SU-DHL-6 (cell line): ENCODE results near the gene PALM.

Experiments used
- H2AFZ ChIP-seq: fragments of 200-600 bp; sonication (generic); 2 replicates; pipeline ENCODE4 v1.6.1; 2014; ENCODE audit warnings: low read depth, mild to moderate bottlenecking, moderate library complexity, mixed read lengths, antibody characterized with exemption, low read length; ENCODE audit not compliant: severe bottlenecking
- H3F3A ChIP-seq: fragments of 200-600 bp; shearing (Covaris generic); 2 replicates; pipeline ENCODE4 v1.6.0; 2016; ENCODE audit warnings: antibody characterized with exemption, mild to moderate bottlenecking; ENCODE audit not compliant: insufficient read depth
- H3K27ac ChIP-seq: fragments of 200-600 bp; sonication (generic); 2 replicates; pipeline ENCODE4 v1.5.1; 2016; ENCODE audit warnings: low read depth, mild to moderate bottlenecking, low read length, moderate library complexity, mixed read lengths
- H3K27me3 ChIP-seq: fragments of 200-600 bp; sonication (generic), shearing (Covaris generic); 2 replicates; pipeline ENCODE4 v1.6.0; 2014; ENCODE audit warnings: mild to moderate bottlenecking, low read length
- H3K36me3 ChIP-seq: fragments of 200-600 bp; sonication (generic); 2 replicates; pipeline ENCODE4 v1.6.1; 2014; ENCODE audit warnings: mild to moderate bottlenecking, low read length, mixed read lengths
- H3K4me2 ChIP-seq: fragments of 300-600, 200-600 bp; shearing (Covaris generic), sonication (generic); 2 replicates; pipeline ENCODE4 v1.6.0; 2014; ENCODE audit warnings: low read length, low read depth, mild to moderate bottlenecking; ENCODE audit not compliant: poor library complexity, severe bottlenecking
- H3K4me3 ChIP-seq: fragments of 200-600 bp; sonication (generic); 2 replicates; pipeline ENCODE4 v1.5.1; 2014; ENCODE audit warnings: antibody characterized with exemption, low read length, mild to moderate bottlenecking, mixed read lengths; ENCODE audit not compliant: insufficient read depth, poor library complexity, severe bottlenecking
- H3K79me2 ChIP-seq: fragments of 200-600 bp; sonication (generic); 2 replicates; pipeline ENCODE4 v1.6.1; 2014; ENCODE audit warnings: mild to moderate bottlenecking, low read length, moderate library complexity; ENCODE audit not compliant: insufficient read depth
- H3K9ac ChIP-seq: fragments of 200-600 bp; sonication (generic); 2 replicates; pipeline ENCODE4 v1.7.0; 2014; ENCODE audit warnings: mild to moderate bottlenecking, low read length
- H3K9me2 ChIP-seq: fragments of 200-600 bp; sonication (generic); replicated peaks from 2 replicates; pipeline ENCODE4 v1.6.1; 2014; ENCODE audit warnings: low read length; ENCODE audit not compliant: insufficient read depth
- H3K9me3 ChIP-seq: fragments of 200-600 bp; sonication (generic); 2 replicates; pipeline ENCODE4 v1.6.1; 2014; ENCODE audit warnings: low read length, mixed read lengths; ENCODE audit not compliant: insufficient read depth
- H4K20me1 ChIP-seq: fragments of 200-600 bp; sonication (generic); 2 replicates; pipeline ENCODE4 v1.6.1; 2014; ENCODE audit warnings: low read depth, mild to moderate bottlenecking, antibody characterized with exemption, low read length, moderate library complexity, mixed read lengths
- EZH2phosphoT487 ChIP-seq: fragments of 200-600 bp; sonication (generic), shearing (Covaris generic); conservative IDR thresholded peaks from 2 replicates; pipeline ENCODE4 v1.6.1; 2018; ENCODE audit warnings: mild to moderate bottlenecking, antibody characterized with exemption, low read length, moderate library complexity, mixed read lengths
- TF ChIP-seq, protein P1 (sequence below): fragments of 200-600 bp; sonication (generic); IDR thresholded peaks from one replicate; pipeline ENCODE4 v1.5.1; 2017; ENCODE audit warnings: antibody characterized with exemption, mild to moderate bottlenecking, low read length, moderate library complexity; ENCODE audit not compliant: insufficient read depth, poor library complexity, severe bottlenecking

The PALM gene

DNA sequence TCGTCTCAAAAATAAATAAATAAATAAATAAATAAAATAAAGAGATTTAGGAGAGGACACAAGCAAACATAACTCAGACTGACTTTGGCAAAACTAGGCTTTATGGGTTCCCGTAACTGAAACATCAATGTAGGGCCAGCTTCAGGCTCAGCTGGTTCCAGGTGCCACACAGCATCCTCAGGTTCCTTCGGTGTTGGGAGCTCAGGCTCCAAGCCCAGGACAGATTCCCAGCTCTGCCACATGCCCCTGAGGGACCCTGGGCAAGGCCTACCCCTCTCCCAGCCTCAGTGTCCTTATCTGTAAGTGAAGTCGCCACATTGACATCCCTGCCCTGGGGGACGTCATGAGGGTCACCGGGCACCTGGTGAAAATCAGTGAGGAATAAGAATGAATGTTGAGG, 60.9 kb downstream of the PALM start:
- Histone ChIP-seq H3K9me3 (no peaks in the 10 kb centered on the region), H3K4me3 (no peak overlapping the region), H3K79me2 (no peaks in the 10 kb centered on the region), H3K27ac (no peak overlapping the region), H3K9ac (no peak overlapping the region), H4K20me1 (no peaks in the 10 kb centered on the region), H3K4me2 (no peak overlapping the region), H3K9me2 (no peaks in the 10 kb centered on the region), H3K27me3 (no peaks in the 10 kb centered on the region), H3F3A (no peaks in the 10 kb centered on the region), H2AFZ (no peak overlapping the region), H3K36me3 (no peaks in the 10 kb centered on the region)
- TF ChIP-seq, protein P1, sequence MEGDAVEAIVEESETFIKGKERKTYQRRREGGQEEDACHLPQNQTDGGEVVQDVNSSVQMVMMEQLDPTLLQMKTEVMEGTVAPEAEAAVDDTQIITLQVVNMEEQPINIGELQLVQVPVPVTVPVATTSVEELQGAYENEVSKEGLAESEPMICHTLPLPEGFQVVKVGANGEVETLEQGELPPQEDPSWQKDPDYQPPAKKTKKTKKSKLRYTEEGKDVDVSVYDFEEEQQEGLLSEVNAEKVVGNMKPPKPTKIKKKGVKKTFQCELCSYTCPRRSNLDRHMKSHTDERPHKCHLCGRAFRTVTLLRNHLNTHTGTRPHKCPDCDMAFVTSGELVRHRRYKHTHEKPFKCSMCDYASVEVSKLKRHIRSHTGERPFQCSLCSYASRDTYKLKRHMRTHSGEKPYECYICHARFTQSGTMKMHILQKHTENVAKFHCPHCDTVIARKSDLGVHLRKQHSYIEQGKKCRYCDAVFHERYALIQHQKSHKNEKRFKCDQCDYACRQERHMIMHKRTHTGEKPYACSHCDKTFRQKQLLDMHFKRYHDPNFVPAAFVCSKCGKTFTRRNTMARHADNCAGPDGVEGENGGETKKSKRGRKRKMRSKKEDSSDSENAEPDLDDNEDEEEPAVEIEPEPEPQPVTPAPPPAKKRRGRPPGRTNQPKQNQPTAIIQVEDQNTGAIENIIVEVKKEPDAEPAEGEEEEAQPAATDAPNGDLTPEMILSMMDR = no peak
- no peak for TF ChIP-seq EZH2phosphoT487

DNA sequence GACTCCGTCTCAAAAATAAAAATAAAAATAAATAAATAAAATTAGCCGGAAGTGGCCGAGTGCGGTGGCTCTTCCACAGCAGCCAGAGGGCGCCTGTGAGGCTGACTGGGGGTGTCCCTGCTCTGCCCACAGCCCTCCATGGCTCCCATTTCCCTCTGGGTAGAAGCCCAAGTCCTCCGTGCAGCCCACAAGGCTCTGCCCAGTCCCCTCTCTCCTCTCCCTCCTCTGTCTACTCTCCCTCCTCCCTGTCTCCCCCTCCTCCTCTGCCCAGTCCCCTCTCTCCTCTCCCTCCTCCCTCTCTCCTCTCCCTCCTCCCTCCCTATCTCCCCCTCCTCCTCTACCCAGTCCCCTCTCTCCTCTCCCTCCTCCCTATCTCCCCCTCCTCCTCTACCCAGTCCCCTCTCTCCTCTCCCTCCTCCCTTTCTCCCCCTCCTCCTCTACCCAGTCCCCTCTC, 62.6 kb downstream of the PALM start:
- Histone ChIP-seq H3K4me2 (no peak overlapping the region), H3K79me2 (no peaks in the 10 kb centered on the region), H3K27ac (no peak overlapping the region), H2AFZ (no peak overlapping the region), H3K9ac (no peak overlapping the region), H3K27me3 (no peaks in the 10 kb centered on the region), H3K4me3 (no peak overlapping the region), H3K9me2 (no peaks in the 10 kb centered on the region), H3K9me3 (no peaks in the 10 kb centered on the region), H4K20me1 (no peaks in the 10 kb centered on the region), H3K36me3 (no peaks in the 10 kb centered on the region), H3F3A (no peaks in the 10 kb centered on the region)
- TF ChIP-seq EZH2phosphoT487 = no peak
- TF ChIP-seq, protein P1 = no peak

DNA sequence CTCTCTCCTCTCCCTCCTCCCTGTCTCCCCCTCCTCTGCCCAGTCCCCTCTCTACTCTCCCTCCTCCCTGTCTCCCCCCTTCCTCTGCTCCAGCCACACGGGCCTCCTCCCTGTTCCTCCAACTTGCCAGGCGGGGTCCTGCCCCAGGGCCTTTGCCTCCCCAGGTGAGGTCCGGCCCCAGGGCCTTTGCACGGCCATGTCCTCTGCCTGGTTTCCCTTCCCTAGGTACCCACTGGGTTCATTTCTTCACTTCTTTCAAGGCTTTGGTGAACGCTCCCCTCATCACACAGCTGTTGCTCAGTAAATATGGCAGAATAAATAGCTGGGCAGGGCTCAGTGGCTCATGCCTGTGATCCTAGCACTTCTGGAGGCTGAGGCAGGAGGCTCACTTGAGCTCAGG, 63.3 kb downstream of the PALM start:
- Histone ChIP-seq H3K79me2 (no peaks in the 10 kb centered on the region), H4K20me1 (no peaks in the 10 kb centered on the region), H3K9me2 (no peaks in the 10 kb centered on the region), H3K4me3 (no peak overlapping the region), H2AFZ (no peak overlapping the region), H3K36me3 (no peaks in the 10 kb centered on the region), H3K4me2 (no peak overlapping the region), H3K27me3 (no peaks in the 10 kb centered on the region), H3K27ac (no peak overlapping the region), H3F3A (no peaks in the 10 kb centered on the region), H3K9me3 (no peaks in the 10 kb centered on the region), H3K9ac (no peak overlapping the region)
- TF ChIP-seq EZH2phosphoT487 = no peak
- TF ChIP-seq, protein P1 = no peak
